ENCODE measurements around the gene TXNRD1. TPM values are rescaled to one million over a fixed set of nuclear protein-coding genes. Genes with fewer than 3 reads are reported as not detected.

The TXNRD1 gene
- total RNA-seq, 2 donors from 2014 or later, result 110 to 129 TPM

DNA sequence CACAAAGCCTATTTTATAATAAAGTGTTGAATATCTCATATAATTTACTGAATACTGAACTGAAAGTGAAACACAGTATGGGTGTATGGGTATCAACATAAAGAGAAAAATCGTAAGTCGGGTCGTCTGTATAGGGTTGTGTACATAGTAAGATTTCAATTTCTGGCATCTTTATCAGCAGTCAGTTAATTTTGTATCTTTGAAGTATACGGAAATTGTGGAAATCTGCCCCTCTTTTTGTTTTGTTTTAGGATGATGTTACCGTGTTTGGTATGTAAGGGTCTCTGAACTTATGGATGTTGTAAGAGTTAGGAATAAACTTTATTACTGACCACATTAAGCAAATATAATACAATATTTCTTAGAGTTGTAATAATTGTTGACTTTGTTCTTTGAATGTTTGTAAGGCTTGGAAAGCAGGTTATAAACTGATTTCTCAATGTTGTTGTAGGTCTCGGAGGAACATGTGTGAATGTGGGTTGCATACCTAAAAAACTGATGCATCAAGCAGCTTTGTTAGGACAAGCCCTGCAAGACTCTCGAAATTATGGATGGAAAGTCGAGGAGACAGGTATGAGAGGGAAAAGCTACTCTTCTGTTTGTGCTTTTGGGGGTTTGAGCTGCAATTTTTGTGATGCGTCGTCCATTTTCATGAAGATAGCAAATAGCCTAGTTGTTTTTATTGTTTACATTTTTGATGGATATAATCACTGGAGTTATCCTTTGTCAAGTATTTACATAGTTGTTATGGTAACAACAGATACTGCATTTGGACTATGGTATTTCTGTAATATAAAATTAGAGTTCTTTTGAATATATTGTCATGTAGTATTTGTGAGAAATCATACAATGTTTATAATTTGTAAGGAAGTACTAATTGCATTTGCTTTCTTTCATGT is 100.0 kb downstream of the TXNRD1 start:
- Histone ChIP-seq H3K27me3 (no peaks in the 10 kb centered on the region), H3K36me3 (peaks cover 17% of the 10 kb centered on the region), H3K4me3 (no peak overlapping the region), H3K9me3 (no peaks in the 10 kb centered on the region), H3K9ac (ENCODE audit: low read depth in 2 of 2, low read length in 2 of 2) (no peak overlapping the region), H3K4me1 (no peaks in the 10 kb centered on the region), H3K27ac (no peak overlapping the region)
- intact Hi-C loops (cut with DNase I), result no loop called here
- no peak for DNase-seq
- TF ChIP-seq CTCF (IDR thresholded peaks at IDR 0.05), result no peak

- H3K4me1 ChIP-seq, result no peaks in the 10 kb centered on the region
- no peaks in the 10 kb centered on the region for H3K27me3 ChIP-seq
- no peak overlapping the region for H3K4me3 ChIP-seq
- no peaks in the 10 kb centered on the region for H3K9me3 ChIP-seq
- peaks cover 17% of the 10 kb centered on the region for H3K36me3 ChIP-seq
- H3K9ac ChIP-seq (ENCODE audit: low read depth in 2 of 2, low read length in 2 of 2), result no peak overlapping the region
- H3K27ac ChIP-seq, result no peak overlapping the region
- intact Hi-C loops (cut with DNase I), result no loop called here
- TF ChIP-seq CTCF (IDR thresholded peaks at IDR 0.05), result no peak
- DNase-seq, result no peak
Measured at GRCh38 chr12:104316936-104317335, 101.4 kb downstream of the TXNRD1 start.

DNA sequence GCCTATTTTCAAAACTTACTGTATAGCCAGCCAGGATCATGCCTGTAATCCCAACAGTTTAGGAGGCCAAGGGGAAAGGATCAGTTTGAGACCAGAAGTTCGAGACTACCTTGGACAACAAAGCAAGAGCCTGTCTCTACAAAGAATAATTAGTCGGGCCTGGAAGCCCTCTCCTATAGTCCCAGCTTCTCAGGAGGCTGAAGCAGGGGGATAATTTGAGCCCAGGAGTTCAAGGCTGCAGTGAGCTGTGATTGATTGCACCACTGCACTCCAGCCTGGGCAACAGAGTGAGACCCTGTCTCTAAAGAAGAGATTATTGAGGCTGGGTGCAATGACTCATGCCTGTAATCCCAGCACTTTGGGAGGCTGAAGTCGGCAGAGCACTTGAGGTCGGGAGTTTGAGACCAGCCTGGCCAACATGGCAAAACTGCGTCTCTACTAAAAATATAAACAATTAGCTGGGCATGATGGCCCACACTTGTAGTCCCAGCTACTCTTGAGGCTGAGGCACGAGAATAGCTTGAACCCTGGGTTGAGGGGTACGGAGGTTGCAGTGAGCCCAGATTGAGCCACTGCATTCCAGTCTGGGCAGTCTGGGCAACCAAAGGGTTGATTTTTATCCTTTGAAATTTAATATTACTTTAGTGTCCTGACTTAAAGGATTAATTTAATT is 102.1 kb downstream of the TXNRD1 start:
- Histone ChIP-seq H3K27ac (no peak overlapping the region), H3K9ac (ENCODE audit: low read depth in 2 of 2, low read length in 2 of 2) (no peak overlapping the region), H3K4me1 (no peaks in the 10 kb centered on the region), H3K27me3 (no peaks in the 10 kb centered on the region), H3K36me3 (peaks cover 17% of the 10 kb centered on the region), H3K4me3 (no peak overlapping the region), H3K9me3 (no peaks in the 10 kb centered on the region)
- TF ChIP-seq CTCF (IDR thresholded peaks at IDR 0.05), result no peak
- intact Hi-C loops (cut with DNase I), result no loop called here
- no peak for DNase-seq

DNA sequence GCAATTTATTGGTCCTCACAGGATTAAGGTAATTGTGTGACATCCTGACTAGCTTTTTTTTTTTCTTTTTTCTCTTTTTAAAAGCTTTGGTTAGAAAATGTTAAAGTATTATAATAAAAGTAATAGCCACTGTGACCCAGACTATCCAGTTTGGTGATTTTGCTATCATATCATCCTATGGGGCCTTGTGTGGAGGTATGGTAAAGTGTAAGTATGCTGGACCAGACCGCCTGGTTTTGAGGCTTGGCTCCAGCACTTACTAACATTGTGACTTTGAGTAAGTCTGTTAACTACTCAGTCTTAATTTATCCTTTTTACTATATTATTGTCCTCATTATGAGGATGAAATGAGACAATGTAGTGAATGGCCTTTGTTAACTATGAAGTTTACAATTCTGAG is 103.4 kb downstream of the TXNRD1 start:
- no peak overlapping the region for H3K9ac ChIP-seq (ENCODE audit: low read depth in 2 of 2, low read length in 2 of 2)
- H3K4me1 ChIP-seq, result no peaks in the 10 kb centered on the region
- no peak overlapping the region for H3K27ac ChIP-seq
- no peak for TF ChIP-seq CTCF (IDR thresholded peaks at IDR 0.05)
- H3K36me3 ChIP-seq, result peaks cover 3% of the 10 kb centered on the region
- no peaks in the 10 kb centered on the region for H3K27me3 ChIP-seq
- no peak overlapping the region for H3K4me3 ChIP-seq
- intact Hi-C loops (cut with DNase I), result no loop called here
- DNase-seq, result no peak
- H3K9me3 ChIP-seq, result no peaks in the 10 kb centered on the region

- Histone ChIP-seq H3K4me3 (no peak overlapping the region), H3K9me3 (no peaks in the 10 kb centered on the region), H3K4me1 (no peaks in the 10 kb centered on the region), H3K27ac (no peak overlapping the region), H3K9ac (ENCODE audit: low read depth in 2 of 2, low read length in 2 of 2) (no peak overlapping the region), H3K36me3 (no peaks in the 10 kb centered on the region), H3K27me3 (no peaks in the 10 kb centered on the region)
- intact Hi-C loops (cut with DNase I), result no loop called here
- DNase-seq, result no peak
- TF ChIP-seq CTCF (IDR thresholded peaks at IDR 0.05), result no peak
Measured at GRCh38 chr12:104319918-104320626, 104.5 kb downstream of the TXNRD1 start.
